ENCODE measurements around the gene ADAMTS19. TPM values are rescaled to one million over a fixed set of nuclear protein-coding genes. Genes with fewer than 3 reads are reported as not detected.
"Not testable (repeated sequence)": the region's sequence is repeated elsewhere in the genome, so short reads cannot be mapped to it uniquely, and the experiment has no call there.

ADAMTS19 gene, protein sequence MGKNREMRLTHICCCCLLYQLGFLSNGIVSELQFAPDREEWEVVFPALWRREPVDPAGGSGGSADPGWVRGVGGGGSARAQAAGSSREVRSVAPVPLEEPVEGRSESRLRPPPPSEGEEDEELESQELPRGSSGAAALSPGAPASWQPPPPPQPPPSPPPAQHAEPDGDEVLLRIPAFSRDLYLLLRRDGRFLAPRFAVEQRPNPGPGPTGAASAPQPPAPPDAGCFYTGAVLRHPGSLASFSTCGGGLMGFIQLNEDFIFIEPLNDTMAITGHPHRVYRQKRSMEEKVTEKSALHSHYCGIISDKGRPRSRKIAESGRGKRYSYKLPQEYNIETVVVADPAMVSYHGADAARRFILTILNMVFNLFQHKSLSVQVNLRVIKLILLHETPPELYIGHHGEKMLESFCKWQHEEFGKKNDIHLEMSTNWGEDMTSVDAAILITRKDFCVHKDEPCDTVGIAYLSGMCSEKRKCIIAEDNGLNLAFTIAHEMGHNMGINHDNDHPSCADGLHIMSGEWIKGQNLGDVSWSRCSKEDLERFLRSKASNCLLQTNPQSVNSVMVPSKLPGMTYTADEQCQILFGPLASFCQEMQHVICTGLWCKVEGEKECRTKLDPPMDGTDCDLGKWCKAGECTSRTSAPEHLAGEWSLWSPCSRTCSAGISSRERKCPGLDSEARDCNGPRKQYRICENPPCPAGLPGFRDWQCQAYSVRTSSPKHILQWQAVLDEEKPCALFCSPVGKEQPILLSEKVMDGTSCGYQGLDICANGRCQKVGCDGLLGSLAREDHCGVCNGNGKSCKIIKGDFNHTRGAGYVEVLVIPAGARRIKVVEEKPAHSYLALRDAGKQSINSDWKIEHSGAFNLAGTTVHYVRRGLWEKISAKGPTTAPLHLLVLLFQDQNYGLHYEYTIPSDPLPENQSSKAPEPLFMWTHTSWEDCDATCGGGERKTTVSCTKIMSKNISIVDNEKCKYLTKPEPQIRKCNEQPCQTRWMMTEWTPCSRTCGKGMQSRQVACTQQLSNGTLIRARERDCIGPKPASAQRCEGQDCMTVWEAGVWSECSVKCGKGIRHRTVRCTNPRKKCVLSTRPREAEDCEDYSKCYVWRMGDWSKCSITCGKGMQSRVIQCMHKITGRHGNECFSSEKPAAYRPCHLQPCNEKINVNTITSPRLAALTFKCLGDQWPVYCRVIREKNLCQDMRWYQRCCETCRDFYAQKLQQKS
- 0.27 TPM for total RNA-seq

DNA sequence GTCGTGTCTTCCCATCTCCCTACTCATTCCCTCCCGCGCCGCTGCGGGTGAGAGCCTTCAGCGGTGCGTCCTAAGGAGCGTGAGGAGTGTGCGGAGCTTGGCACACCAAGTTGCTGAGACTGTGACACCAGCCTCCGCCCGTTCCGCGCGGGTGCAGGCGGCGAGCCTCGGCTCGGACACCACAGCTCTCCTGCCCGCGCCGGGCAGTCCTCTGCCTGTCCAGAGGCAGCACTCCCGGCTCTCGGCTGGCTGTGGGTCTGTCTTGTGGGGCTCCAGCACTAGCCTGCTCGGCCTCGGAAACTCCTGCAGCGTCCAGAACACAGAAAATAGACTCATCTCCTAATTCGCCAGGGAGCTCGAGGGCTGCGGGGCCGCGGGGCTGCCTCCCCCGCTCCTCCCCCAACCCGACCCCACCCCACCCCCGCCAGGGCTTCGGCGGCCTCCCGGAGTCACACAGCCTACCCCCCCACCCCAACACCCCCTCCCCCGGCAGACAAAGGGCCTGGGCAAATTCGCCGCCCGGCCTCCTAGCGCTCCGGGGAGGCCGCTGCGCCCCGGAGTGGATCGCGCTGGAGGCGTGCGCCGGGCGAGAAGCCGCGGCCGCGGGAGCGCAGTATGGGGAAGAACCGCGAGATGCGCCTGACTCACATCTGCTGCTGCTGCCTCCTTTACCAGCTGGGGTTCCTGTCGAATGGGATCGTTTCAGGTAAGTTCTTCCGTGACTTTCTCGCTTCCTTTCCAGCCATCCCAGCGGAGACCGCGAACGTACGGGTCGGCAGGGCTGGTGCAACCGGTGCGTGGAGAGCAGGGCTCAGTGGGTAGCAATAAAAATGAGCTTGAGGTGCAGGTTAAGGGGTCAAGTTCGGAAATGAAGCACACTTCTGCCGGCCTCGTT, at the start of gene ADAMTS19:
Gene ADAMTS19, plus strand, starts transcription at position 522 of the 895 bp plus-strand sequence. Its CDS starts 94 bp downstream, at position 616.
- DNase-seq (ENCODE audit: low spot score) (no peak), ATAC-seq (peak; percentile 78)
- intact Hi-C loops (cut with DNase I) = no loop called here

- ATAC-seq = no peak
- intact Hi-C loops (cut with DNase I) = no loop called here
- DNase-seq (ENCODE audit: low spot score) = no peak
Measured at GRCh38 chr5:129410488-129410887, 49.6 kb upstream of the ADAMTS19 start.

DNA sequence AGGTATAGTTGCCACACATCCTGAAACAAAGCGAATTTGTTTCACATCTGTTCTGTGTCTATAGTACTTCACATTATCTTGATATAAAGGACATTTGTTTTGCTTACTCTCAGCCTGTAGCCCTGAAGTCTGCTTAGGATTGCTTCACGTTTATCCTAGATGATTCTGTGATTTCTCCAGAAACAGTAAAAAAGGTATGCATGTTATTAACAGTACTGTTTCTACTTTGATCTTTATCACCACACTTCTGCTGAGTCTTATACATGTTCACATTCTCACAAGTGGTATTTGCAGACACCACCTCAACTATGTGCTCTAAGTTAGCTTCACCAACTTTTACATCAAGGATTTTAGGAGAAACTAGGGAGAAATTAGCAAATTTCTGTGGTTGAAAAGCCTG, 47.4 kb upstream of the ADAMTS19 start:
- ATAC-seq (no peak), DNase-seq (ENCODE audit: low spot score) (no peak)

DNA sequence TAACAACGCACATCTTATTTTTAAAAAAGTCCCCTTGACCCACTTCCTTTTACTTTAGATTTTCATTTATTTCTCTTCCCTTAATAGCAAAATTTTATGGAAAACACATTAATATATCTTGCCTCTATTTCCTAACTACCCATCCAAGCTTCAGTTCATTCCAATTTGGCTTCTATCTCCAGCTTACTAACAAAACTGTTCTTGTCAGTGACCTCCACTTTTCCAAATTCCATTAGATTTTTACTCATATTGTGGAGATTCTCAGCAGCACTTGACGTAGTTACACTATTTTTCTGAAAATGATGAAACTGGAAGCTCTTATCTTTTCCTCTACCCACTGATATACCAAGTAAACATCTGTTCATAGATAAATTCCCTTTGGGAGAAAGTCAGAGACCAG, 46.5 kb upstream of the ADAMTS19 start:
- intact Hi-C loops (cut with DNase I) = no loop called here
- DNase-seq (ENCODE audit: low spot score) (no peak), ATAC-seq (no peak)

More for the DNA sequence above, 47.4 kb upstream of the ADAMTS19 start:
- intact Hi-C loops (cut with DNase I) = no loop called here

DNA sequence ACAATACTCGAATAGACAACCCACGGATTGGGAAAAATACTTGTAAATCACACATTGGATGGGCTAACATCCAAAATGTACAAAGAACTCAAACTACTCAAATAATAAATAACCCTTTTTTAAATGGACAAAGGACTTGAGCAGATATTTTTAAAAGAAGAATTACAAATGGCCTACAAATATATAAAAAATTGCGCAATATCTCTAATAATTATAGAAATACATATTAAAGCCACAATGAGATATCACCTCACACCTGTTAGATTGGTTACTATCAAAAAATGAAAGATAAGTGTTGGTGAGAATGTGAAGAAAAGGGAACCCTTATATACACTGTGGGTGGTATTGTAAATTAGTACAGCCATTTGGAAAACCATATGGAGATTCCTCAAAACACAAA, 40.8 kb upstream of the ADAMTS19 start:
- ATAC-seq (no peak), DNase-seq (ENCODE audit: low spot score) (no peak)
- intact Hi-C loops (cut with DNase I) = no loop called here

DNA sequence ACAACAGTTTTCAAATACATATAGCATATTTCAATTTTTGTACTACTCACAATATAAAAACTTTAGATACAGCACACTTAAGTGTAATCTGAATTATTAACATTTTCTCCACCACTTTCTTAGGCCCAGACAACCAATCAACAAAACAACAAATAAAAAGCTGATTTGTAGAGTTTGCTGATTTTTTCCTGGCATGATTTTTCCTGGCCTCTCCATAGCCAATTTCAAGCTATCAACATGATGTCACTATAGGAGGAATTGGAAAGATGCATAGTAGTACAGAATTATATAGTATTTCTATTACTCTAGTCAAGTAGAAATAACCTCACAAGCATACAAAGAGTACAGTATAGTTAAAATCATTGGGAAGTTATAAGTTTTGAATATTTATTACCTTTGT, 35.1 kb upstream of the ADAMTS19 start:
- intact Hi-C loops (cut with DNase I) = no loop called here
- ATAC-seq (no peak), DNase-seq (ENCODE audit: low spot score) (no peak)

GRCh38 chr5:129426071-129426470, 34.0 kb upstream of the ADAMTS19 start:
- ATAC-seq = no peak
- intact Hi-C loops (cut with DNase I) = no loop called here
- DNase-seq (ENCODE audit: low spot score) = no peak

GRCh38 chr5:129428636-129429035, 31.5 kb upstream of the ADAMTS19 start:
- DNase-seq (ENCODE audit: low spot score); intact Hi-C loops (cut with DNase I); ATAC-seq: not testable (repeated sequence)

GRCh38 chr5:129431406-129431805, 28.7 kb upstream of the ADAMTS19 start:
- ATAC-seq (no peak), DNase-seq (ENCODE audit: low spot score) (no peak)
- intact Hi-C loops (cut with DNase I) = no loop called here

DNA sequence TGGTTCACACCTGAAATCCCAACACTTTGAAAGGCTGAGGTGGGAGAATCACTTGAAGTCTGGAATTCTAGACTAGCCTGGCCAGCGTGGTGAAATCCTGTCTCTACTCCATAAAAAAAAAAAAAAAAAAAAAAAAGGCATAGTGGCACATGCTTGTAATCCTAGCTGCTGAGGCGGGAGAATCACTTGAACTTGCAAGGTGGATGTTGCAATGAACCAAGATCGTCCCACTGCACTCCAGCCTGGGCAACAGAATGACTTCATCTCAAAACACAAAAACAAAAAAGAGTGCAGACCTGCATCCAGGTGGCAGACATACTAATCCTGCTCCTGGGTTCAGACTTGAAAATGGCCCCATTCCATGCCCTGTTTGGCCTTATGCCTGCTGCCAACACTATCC, 21.8 kb upstream of the ADAMTS19 start:
- no peak for ATAC-seq
- DNase-seq (ENCODE audit: low spot score) = no peak
- intact Hi-C loops (cut with DNase I) = no loop called here

DNA sequence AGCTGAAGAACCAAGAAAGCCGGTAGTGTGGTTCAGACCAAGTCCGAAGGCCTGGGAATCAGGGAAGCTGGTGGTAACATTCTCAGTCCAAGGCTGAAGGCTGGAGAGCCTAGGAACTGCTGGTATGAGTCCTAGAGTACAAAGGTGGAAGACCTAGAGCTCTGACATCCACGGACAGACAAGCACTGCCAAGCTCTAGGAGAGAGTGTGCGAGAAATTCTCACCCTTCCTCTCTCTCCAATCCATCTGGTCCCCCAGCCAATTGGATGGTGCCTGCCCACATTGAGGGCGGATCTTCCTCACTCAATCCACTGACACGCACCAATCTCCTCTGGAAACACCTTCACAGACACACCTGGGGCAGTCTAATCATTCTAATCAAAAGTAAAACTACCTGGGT, 19.7 kb upstream of the ADAMTS19 start:
- DNase-seq (ENCODE audit: low spot score) (no peak), ATAC-seq (no peak)
- intact Hi-C loops (cut with DNase I) = no loop called here

DNA sequence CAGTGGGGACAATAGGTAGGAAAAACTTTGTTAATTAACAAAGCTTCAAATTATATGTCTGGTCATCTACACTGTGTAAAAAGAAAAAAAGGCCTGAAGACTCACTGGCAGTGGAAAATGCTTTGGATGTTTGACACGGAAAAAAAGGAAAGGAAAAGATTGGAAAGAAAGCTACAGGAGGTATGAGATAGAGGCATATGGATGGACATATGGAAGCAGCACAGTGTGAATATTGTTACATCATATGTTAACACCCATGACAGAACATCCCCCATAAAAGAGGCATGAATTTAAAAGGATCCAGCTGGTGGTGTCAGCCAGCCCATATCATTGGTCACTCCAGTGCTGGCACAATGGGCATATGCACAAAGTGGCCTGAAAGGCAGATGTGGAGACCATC, 19.0 kb upstream of the ADAMTS19 start:
- ATAC-seq (no peak), DNase-seq (ENCODE audit: low spot score) (no peak)
- intact Hi-C loops (cut with DNase I) = no loop called here

DNA sequence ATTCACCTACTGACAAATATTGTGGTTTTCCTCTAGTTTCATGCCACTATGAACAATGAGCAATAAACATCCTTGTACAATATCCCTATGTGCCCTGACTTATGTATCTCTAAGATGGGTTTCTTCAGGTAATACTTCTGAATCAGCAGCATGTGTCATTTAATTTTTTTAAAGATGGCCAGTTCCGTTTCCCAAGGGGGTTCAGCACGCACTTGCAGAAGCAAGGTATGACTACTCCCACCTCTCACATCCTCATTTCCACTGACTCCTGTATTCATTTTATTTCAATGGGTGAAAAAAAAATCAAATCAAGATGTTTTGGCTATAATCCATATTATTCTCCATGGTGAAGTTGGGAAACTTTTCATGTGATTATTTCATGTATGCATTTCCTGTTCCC, 14.7 kb upstream of the ADAMTS19 start:
- no peak for ATAC-seq
- intact Hi-C loops (cut with DNase I) = no loop called here
- no peak for DNase-seq (ENCODE audit: low spot score)

- ATAC-seq (no peak), DNase-seq (ENCODE audit: low spot score) (no peak)
- intact Hi-C loops (cut with DNase I) = no loop called here
Measured at GRCh38 chr5:129447968-129448367, 12.1 kb upstream of the ADAMTS19 start.

DNA sequence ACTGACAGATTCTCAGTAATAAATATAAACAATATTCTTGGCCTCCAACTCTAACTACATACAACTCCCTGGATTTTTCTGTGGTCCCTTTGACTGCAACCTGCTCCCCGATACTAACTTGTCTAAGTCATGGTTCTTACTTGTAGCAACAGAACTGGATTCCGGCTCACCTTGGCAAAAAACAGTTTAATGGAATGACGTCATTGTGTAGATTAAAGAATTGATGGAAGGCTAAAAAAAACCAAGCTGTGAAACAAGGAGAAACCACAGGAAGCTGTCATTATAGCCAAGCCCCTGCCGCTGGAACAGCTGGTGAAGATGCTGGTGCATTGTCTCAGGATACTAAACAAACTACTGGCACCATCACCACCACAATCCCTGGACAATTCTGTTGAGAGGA, 11.4 kb upstream of the ADAMTS19 start:
- ATAC-seq (no peak), DNase-seq (ENCODE audit: low spot score) (no peak)
- intact Hi-C loops (cut with DNase I) = no loop called here

DNA sequence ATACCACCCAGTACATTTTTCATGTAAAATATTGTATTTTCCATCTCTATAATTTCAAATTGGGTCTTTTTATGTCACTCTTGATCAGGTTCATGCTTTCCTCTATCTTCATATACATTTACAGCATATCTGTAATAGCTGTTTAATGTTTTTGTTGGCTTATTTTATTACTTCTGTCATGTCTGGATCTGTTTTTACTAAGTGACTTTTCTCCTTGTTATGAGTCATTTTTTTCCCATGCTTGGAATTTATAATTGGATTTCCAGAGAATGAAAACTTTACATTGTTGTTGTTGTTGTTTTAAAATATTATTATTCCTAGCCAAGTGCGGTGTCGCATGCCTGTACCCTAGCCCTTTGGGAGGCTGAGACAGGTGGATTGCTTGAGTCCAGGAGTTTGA, 5.6 kb upstream of the ADAMTS19 start:
- no peak for DNase-seq (ENCODE audit: low spot score)
- intact Hi-C loops (cut with DNase I) = no loop called here
- no peak for ATAC-seq

DNA sequence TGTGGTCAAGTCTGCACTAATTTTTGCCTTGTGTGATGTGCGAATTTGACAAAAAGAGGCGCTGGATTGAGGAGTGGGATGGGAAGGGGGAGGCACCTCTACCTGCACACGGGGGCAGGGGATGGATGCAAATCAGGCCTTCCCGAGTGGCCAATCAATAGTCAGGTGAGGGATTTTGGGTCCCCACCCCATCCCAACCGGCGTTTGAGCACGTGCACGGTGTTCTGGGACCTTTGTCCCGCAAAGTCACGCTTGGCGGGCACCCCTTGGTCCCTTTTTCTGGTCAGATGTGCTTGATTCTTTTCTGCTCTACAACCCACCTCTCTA, 685 bp upstream of the ADAMTS19 start:
- intact Hi-C loops (cut with DNase I) = no loop called here
- DNase-seq (ENCODE audit: low spot score) (no peak), ATAC-seq (no peak)

GRCh38 chr5:129460672-129460935, 506 bp downstream of the ADAMTS19 start:
- DNase-seq (ENCODE audit: low spot score) = no peak
- intact Hi-C loops (cut with DNase I) = no loop called here
- no peak for ATAC-seq
